HuH-7.5 (cell line): ENCODE results near the gene SCO2.
"Not testable (repeated sequence)": the region's sequence is repeated elsewhere in the genome, so short reads cannot be mapped to it uniquely, and the experiment has no call there.

Source experiments
- DNase-seq: peaks from one replicate; pipeline ENCODE4 v3.0.0; 2011; ENCODE audit warnings: low spot score

The SCO2 gene

GRCh38 chr22:50551160-50551752 is 25.9 kb upstream of the SCO2 start:
- DNase-seq = no peak

GRCh38 chr22:50550395-50550794 is 25.0 kb upstream of the SCO2 start:
- no peak for DNase-seq

GRCh38 chr22:50548921-50549790 is 23.8 kb upstream of the SCO2 start:
- DNase-seq = no peak

GRCh38 chr22:50548040-50548920 is 22.9 kb upstream of the SCO2 start:
- no peak for DNase-seq

GRCh38 chr22:50547263-50547985 is 22.0 kb upstream of the SCO2 start:
- peak; percentile 68 for DNase-seq

GRCh38 chr22:50546326-50547262 is 21.2 kb upstream of the SCO2 start:
- DNase-seq = no peak

- DNase-seq = peak; percentile 63
Measured at GRCh38 chr22:50545522-50546325, 20.3 kb upstream of the SCO2 start, which contains the start of gene KLHDC7B. TSS of gene KLHDC7B (plus strand) at chr22:50545899. CDS start at chr22:50546244, 345 bp downstream.

GRCh38 chr22:50544746-50545253 is 19.4 kb upstream of the SCO2 start:
- DNase-seq = no peak

GRCh38 chr22:50544078-50544745 is 18.8 kb upstream of the SCO2 start:
- DNase-seq = peak; percentile 97

- no peak for DNase-seq
Measured at GRCh38 chr22:50542416-50542927, 17.1 kb upstream of the SCO2 start.

- DNase-seq = not testable (repeated sequence)
Measured at GRCh38 chr22:50541667-50542026, 16.2 kb upstream of the SCO2 start.

- no peak for DNase-seq
Measured at GRCh38 chr22:50540381-50540780, 15.0 kb upstream of the SCO2 start.

GRCh38 chr22:50537765-50538164 is 12.4 kb upstream of the SCO2 start:
- no peak for DNase-seq

- DNase-seq = no peak
Measured at GRCh38 chr22:50536226-50536625, 10.8 kb upstream of the SCO2 start.

- DNase-seq = no peak
Measured at GRCh38 chr22:50535113-50535512, 9.7 kb upstream of the SCO2 start.

- DNase-seq = not testable (repeated sequence)
Measured at GRCh38 chr22:50533856-50534711, 8.7 kb upstream of the SCO2 start.

- DNase-seq = no peak
Measured at GRCh38 chr22:50532824-50533796, 7.7 kb upstream of the SCO2 start.
